Sigmoid colon (tissue), 7 donors: ENCODE data around the gene NTN3. TPM values are rescaled to one million over a fixed set of nuclear protein-coding genes. Genes with fewer than 3 reads are reported as not detected.
"Not testable (repeated sequence)": the region's sequence is repeated elsewhere in the genome, so short reads cannot be mapped to it uniquely, and the experiment has no call there.

Experiments used
- DNase-seq: peaks from one replicate; pipeline ENCODE4 v3.0.0-alpha.2; 2019
- H3K27ac ChIP-seq, 4 donors: fragments of 200-600 bp; sonication (generic); one replicate each; pipeline ENCODE4 v1.5.1; 2016 to 2019; ENCODE audit warnings: mild to moderate bottlenecking in 1 of 4
- H3K27me3 ChIP-seq, 3 donors: fragments of 200-600 bp; sonication (generic); one replicate each; pipeline ENCODE4 v1.5.1; 2019; ENCODE audit warnings: mild to moderate bottlenecking in 1 of 3
- H3K36me3 ChIP-seq, 4 donors: fragments of 200-600 bp; sonication (generic); one replicate each; pipeline ENCODE4 v1.5.1; 2016 to 2019
- H3K4me1 ChIP-seq, 4 donors: fragments of 200-600 bp; sonication (generic); one replicate each; pipeline ENCODE4 v1.5.1; 2017 to 2019
- H3K4me3 ChIP-seq, 4 donors: fragments of 200-600 bp; sonication (generic); one replicate each; pipeline ENCODE4 v1.5.1; 2017 to 2019; ENCODE audit warnings: mild to moderate bottlenecking in 2 of 4, moderate library complexity in 1 of 4
- H3K9me3 ChIP-seq, 4 donors: fragments of 200-600 bp in 3 of 4; sonication (generic) in 3 of 4; one replicate each; pipeline versions ENCODE4 v1.5.1 to v1.6.1; 2013 to 2019
- EP300 ChIP-seq, 4 donors: sonication (generic); formaldehyde crosslinking; IDR thresholded peaks; one replicate each; pipeline ENCODE4 v1.6.1; 2017; ENCODE audit warnings: antibody characterized with exemption in 4 of 4
- POLR2A ChIP-seq, 2 donors: fragments of 450-650 bp; IDR thresholded peaks; one replicate each; pipeline ENCODE4 v1.6.1; 2016; ENCODE audit warnings: antibody characterized with exemption in 2 of 2, mild to moderate bottlenecking in 2 of 2, moderate library complexity in 2 of 2
- POLR2AphosphoS5 ChIP-seq, 4 donors: sonication (generic); formaldehyde crosslinking; IDR thresholded peaks; one replicate each; pipeline ENCODE4 v1.6.1; 2017; ENCODE audit warnings: antibody characterized with exemption in 4 of 4
- WGBS, 2 donors: extraction: QIAGEN DNeasy Blood & Tissue Kit; methylation state at CpG; one replicate each; pipeline ENCODE4 v1.1.7; 2013; 5-methylcytosine and 5-hydroxymethylcytosine counted together
- intact Hi-C: fragments of 100-400 bp; cut with DNase I; formaldehyde crosslinking; loops from one replicate; pipeline ENCODE4 v1.15.1; 2023
- polyA plus RNA-seq, 3 donors: library from polyadenylated mRNA; stranded (reverse); fragments of 200-250 nt; gene quantifications; one replicate each; pipeline ENCODE4 v1.2.3, GENCODE V29; 2013
- total RNA-seq, 4 donors: library from RNA; depleted of rRNA; stranded (reverse); fragments of >200 nt; gene quantifications; one replicate each; pipeline ENCODE4 v1.1.0, GENCODE V29; 2016
- TF ChIP-seq, protein P1 (sequence below), 4 experiments: fragments of 450-650 bp in 3 of 4; fragments of 200-600 bp in 1 of 4; IDR thresholded peaks; one replicate each; pipeline ENCODE4 v1.5.1; 2016 to 2019; ENCODE audit warnings: antibody characterized with exemption in 4 of 4, mild to moderate bottlenecking in 3 of 4, moderate library complexity in 2 of 4
- donor health status: healthy with polysubstance abuse.
- donor health status: Bipolar disorder and iron deficiency.
- donor health status: healthy.

Gene NTN3
- total and polyA plus RNA-seq, 7 donors = 0.13 to 0.83 TPM; not detected in 5

DNA sequence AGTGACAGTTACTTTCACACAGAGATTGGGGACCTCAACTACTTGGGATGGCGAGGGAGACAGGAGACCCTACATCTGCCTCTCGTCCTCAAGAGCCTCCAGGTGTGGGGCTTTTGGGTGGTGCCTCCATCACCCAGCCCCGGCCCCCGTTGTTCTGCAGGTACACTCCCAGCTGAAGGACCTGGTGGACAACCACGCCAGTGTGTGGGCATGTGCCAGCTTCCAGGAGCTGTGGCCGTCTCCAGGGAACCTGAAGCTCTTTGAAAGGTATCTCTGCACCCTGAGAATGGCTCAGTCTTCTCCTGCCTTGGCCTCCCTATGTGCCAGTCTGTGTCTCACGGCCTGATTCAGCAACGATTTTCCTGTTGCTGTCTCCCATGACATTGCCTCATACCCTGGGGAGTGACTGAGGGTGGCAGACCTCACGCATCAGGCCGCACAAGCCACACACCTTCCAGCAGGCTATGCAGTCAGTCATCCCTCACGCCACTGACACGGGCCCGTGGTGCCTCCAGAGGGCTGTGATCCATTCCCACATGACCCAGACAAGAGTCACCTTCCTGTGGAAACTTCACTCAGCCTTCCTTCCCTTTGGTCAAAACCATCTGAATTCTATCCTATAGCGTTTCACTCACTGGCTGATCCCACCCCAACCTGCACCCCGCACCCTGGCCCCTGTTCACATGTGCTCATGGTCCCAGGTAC is 38.1 kb upstream of the NTN3 start:
- Histone ChIP-seq H3K4me1 (peaks cover 0 to 18% (median 14%) of the 10 kb centered on the region in 4 donors), H3K36me3 (peaks cover 0 to 27% (median 0%) of the 10 kb centered on the region in 4 donors), H3K9me3 (no peaks in the 10 kb centered on the region), H3K27me3 (no peaks in the 10 kb centered on the region), H3K4me3 (no peak overlapping the region), H3K27ac (no peak overlapping the region)
- TF ChIP-seq, protein P1, sequence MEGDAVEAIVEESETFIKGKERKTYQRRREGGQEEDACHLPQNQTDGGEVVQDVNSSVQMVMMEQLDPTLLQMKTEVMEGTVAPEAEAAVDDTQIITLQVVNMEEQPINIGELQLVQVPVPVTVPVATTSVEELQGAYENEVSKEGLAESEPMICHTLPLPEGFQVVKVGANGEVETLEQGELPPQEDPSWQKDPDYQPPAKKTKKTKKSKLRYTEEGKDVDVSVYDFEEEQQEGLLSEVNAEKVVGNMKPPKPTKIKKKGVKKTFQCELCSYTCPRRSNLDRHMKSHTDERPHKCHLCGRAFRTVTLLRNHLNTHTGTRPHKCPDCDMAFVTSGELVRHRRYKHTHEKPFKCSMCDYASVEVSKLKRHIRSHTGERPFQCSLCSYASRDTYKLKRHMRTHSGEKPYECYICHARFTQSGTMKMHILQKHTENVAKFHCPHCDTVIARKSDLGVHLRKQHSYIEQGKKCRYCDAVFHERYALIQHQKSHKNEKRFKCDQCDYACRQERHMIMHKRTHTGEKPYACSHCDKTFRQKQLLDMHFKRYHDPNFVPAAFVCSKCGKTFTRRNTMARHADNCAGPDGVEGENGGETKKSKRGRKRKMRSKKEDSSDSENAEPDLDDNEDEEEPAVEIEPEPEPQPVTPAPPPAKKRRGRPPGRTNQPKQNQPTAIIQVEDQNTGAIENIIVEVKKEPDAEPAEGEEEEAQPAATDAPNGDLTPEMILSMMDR (IDR thresholded peaks at IDR 0.05) = no peak
- TF ChIP-seq POLR2A (IDR thresholded peaks at IDR 0.05) (no peak), POLR2AphosphoS5 (IDR thresholded peaks at IDR 0.05) (no peak), EP300 (IDR thresholded peaks at IDR 0.05) (no peak)
- intact Hi-C loops = no loop called here
- 97% methylated on average over 15 of the region's 15 CpGs for WGBS, 2 donors
- no peak for DNase-seq

DNA sequence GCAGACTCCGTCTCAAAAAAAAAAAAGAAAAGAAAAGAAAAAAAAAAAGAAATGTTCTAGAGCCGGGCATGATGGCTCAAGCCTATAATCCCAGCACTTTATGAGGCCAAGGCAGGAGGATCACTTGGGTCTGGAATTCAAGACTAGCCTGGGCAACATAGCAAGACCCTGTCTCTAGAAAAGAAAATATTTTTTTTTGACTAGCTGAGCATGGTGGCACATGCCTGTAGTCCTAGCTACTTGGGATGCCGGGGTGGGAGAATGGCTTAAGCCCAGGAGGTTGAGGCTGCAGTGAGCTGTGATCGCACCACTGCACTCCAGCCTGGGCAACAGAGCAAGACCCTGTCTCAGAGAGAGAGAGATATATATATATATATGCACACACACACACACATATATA is 35.9 kb upstream of the NTN3 start:
- H3K4me1 ChIP-seq, H3K9me3 ChIP-seq, intact Hi-C loops, H3K27ac ChIP-seq, H3K27me3 ChIP-seq, H3K4me3 ChIP-seq: not testable (repeated sequence)
- 97 to 98% methylated on average over 3 to 4 of the region's 4 CpGs for WGBS, 2 donors
- H3K36me3 ChIP-seq = peaks cover 0 to 27% (median 0%) of the 10 kb centered on the region in 4 donors
- peak; percentile 2 for DNase-seq

DNA sequence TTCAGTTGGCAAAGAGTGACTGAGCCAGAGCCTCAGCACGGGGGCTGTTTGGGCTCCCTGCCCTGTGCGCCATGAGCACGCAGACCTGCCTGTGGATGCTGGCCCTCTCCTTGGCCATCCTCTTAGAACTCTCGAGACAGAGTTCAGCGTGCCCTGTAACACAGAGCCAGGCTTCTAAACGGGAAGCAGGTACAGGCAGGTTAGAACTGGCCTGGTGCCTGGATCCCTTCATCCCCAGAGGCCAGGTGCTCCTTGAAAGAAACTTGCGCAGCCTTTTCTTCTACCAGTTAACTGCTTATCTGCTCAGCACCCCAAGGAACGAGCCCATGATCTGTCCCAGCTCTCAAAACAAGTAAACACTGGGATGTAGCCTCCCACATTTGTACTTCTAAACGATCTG is 35.0 kb upstream of the NTN3 start:
- Histone ChIP-seq H3K36me3 (peaks cover 0 to 27% (median 0%) of the 10 kb centered on the region in 4 donors), H3K4me3 (no peak overlapping the region), H3K4me1 (no peaks in the 10 kb centered on the region), H3K27ac (no peak overlapping the region), H3K27me3 (no peaks in the 10 kb centered on the region), H3K9me3 (no peaks in the 10 kb centered on the region)
- intact Hi-C loops = no loop called here
- TF ChIP-seq, protein P1 (IDR thresholded peaks at IDR 0.05) = no peak
- TF ChIP-seq POLR2AphosphoS5 (IDR thresholded peaks at IDR 0.05) (no peak), EP300 (IDR thresholded peaks at IDR 0.05) (no peak), POLR2A (IDR thresholded peaks at IDR 0.05) (no peak)
- peak; percentile 34 for DNase-seq
- WGBS, 2 donors = 91 to 95% methylated on average over 9 of the region's 9 CpGs

DNA sequence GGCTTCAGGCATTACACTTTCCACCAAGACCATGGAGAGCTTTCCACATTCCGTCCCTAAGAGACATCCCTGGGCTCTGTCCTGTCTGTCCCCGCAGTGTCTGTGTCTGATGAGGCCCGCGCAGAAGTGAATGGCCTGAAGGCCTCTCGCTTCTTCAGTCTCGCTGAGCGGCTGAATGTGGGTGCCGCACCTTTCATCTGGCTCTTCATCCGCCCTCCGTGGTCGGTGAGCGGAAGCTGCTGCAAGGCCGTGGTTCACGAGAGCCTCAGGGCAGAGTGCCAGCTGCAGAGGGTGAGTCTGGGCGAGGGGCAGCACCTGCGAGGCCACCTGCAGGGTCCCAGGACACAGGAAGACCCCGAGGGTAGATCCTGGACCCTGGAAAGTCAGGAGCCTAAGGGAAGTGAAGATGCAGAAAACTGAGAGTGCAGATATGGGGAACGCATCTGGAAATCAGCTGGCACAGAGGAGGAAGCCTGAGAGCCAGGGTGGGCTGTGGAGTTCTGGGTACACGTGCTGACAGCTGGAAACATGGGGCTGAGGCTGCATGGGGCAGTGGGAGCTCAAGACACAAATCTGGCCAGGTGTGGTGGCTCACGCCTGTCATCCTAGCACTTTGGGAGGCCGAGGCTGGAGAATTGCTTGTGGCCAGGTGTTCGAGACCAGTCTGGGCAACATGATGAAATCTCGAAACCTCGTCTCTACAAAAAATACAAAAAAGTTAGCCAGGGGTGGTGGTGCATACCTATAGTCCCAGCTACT is 33.9 kb upstream of the NTN3 start:
- Histone ChIP-seq H3K36me3 (peaks cover 0 to 27% (median 0%) of the 10 kb centered on the region in 4 donors), H3K9me3 (no peaks in the 10 kb centered on the region), H3K27me3 (no peaks in the 10 kb centered on the region), H3K27ac (no peak overlapping the region), H3K4me1 (no peaks in the 10 kb centered on the region), H3K4me3 (no peak overlapping the region)
- 96 to 97% methylated on average over 24 of the region's 24 CpGs for WGBS, 2 donors
- peak; percentile 57 for DNase-seq
- TF ChIP-seq POLR2A (IDR thresholded peaks at IDR 0.05) (no peak), EP300 (IDR thresholded peaks at IDR 0.05) (no peak), POLR2AphosphoS5 (IDR thresholded peaks at IDR 0.05) (no peak)
- TF ChIP-seq, protein P1 (IDR thresholded peaks at IDR 0.05) = no peak
- intact Hi-C loops = no loop called here

DNA sequence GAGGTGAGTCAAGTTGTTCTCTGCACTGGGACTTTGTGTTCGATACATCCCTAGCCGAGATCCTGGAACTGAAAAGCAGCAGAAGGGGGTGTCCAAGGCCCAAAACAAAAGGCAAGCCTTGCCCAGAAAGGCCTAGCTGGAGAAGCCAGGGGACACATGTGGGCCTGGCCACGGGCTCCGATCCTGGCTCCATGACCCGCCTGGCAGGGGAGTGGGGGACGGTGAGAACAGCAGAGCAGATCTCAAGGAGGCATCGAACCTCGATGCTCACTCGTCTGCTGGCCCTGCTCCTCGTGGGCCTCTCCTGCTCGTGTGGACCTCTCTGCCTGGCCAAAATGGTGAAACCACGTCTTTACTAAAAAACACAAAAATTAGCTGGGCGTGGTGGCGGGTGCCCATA is 33.0 kb upstream of the NTN3 start:
- Histone ChIP-seq H3K27ac (no peak overlapping the region), H3K36me3 (peaks cover 0 to 19% (median 0%) of the 10 kb centered on the region in 4 donors), H3K27me3 (no peaks in the 10 kb centered on the region), H3K4me1 (no peaks in the 10 kb centered on the region), H3K4me3 (no peak overlapping the region), H3K9me3 (no peaks in the 10 kb centered on the region)
- 97% methylated on average over 14 of the region's 14 CpGs for WGBS, 2 donors
- TF ChIP-seq EP300 (IDR thresholded peaks at IDR 0.05) = no peak
- intact Hi-C loops = no loop called here
- DNase-seq = no peak
